SU-DHL-6 (cell line): Measurements from ENCODE around the gene TMEM88.
A peak's percentile ranks its signal among the peaks of the same experiment; 100 is the strongest.

ENCODE experiments used
- H2AFZ ChIP-seq: fragments of 200-600 bp; sonication (generic); 2 replicates; pipeline ENCODE4 v1.6.1; 2014; ENCODE audit warnings: low read depth, mild to moderate bottlenecking, moderate library complexity, mixed read lengths, antibody characterized with exemption, low read length; ENCODE audit not compliant: severe bottlenecking
- H3F3A ChIP-seq: fragments of 200-600 bp; shearing (Covaris generic); 2 replicates; pipeline ENCODE4 v1.6.0; 2016; ENCODE audit warnings: antibody characterized with exemption, mild to moderate bottlenecking; ENCODE audit not compliant: insufficient read depth
- H3K27ac ChIP-seq: fragments of 200-600 bp; sonication (generic); 2 replicates; pipeline ENCODE4 v1.5.1; 2016; ENCODE audit warnings: low read depth, mild to moderate bottlenecking, low read length, moderate library complexity, mixed read lengths
- H3K27me3 ChIP-seq: fragments of 200-600 bp; sonication (generic), shearing (Covaris generic); 2 replicates; pipeline ENCODE4 v1.6.0; 2014; ENCODE audit warnings: mild to moderate bottlenecking, low read length
- H3K36me3 ChIP-seq: fragments of 200-600 bp; sonication (generic); 2 replicates; pipeline ENCODE4 v1.6.1; 2014; ENCODE audit warnings: mild to moderate bottlenecking, low read length, mixed read lengths
- H3K4me2 ChIP-seq: fragments of 300-600, 200-600 bp; shearing (Covaris generic), sonication (generic); 2 replicates; pipeline ENCODE4 v1.6.0; 2014; ENCODE audit warnings: low read length, low read depth, mild to moderate bottlenecking; ENCODE audit not compliant: poor library complexity, severe bottlenecking
- H3K4me3 ChIP-seq: fragments of 200-600 bp; sonication (generic); 2 replicates; pipeline ENCODE4 v1.5.1; 2014; ENCODE audit warnings: antibody characterized with exemption, low read length, mild to moderate bottlenecking, mixed read lengths; ENCODE audit not compliant: insufficient read depth, poor library complexity, severe bottlenecking
- H3K79me2 ChIP-seq: fragments of 200-600 bp; sonication (generic); 2 replicates; pipeline ENCODE4 v1.6.1; 2014; ENCODE audit warnings: mild to moderate bottlenecking, low read length, moderate library complexity; ENCODE audit not compliant: insufficient read depth
- H3K9ac ChIP-seq: fragments of 200-600 bp; sonication (generic); 2 replicates; pipeline ENCODE4 v1.7.0; 2014; ENCODE audit warnings: mild to moderate bottlenecking, low read length
- H3K9me2 ChIP-seq: fragments of 200-600 bp; sonication (generic); replicated peaks from 2 replicates; pipeline ENCODE4 v1.6.1; 2014; ENCODE audit warnings: low read length; ENCODE audit not compliant: insufficient read depth
- H3K9me3 ChIP-seq: fragments of 200-600 bp; sonication (generic); 2 replicates; pipeline ENCODE4 v1.6.1; 2014; ENCODE audit warnings: low read length, mixed read lengths; ENCODE audit not compliant: insufficient read depth
- H4K20me1 ChIP-seq: fragments of 200-600 bp; sonication (generic); 2 replicates; pipeline ENCODE4 v1.6.1; 2014; ENCODE audit warnings: low read depth, mild to moderate bottlenecking, antibody characterized with exemption, low read length, moderate library complexity, mixed read lengths
- CTCF ChIP-seq: fragments of 200-600 bp; sonication (generic); IDR thresholded peaks from one replicate; pipeline ENCODE4 v1.5.1; 2017; ENCODE audit warnings: antibody characterized with exemption, mild to moderate bottlenecking, low read length, moderate library complexity; ENCODE audit not compliant: insufficient read depth, poor library complexity, severe bottlenecking
- EZH2phosphoT487 ChIP-seq: fragments of 200-600 bp; sonication (generic), shearing (Covaris generic); conservative IDR thresholded peaks from 2 replicates; pipeline ENCODE4 v1.6.1; 2018; ENCODE audit warnings: mild to moderate bottlenecking, antibody characterized with exemption, low read length, moderate library complexity, mixed read lengths

Gene TMEM88

GRCh38 chr17:7845359-7846062, 9.4 kb upstream of the TMEM88 start:
- Histone ChIP-seq H3K9ac (peak overlapping the region; percentile 80), H3K27me3 (no peaks in the 10 kb centered on the region), H3K4me2 (peak overlapping the region; percentile 92), H3K9me2 (no peaks in the 10 kb centered on the region), H3K27ac (peak overlapping the region; percentile 22), H3K79me2 (peaks cover 17% of the 10 kb centered on the region; the same call in 1 of the 2 replicates), H4K20me1 (no peaks in the 10 kb centered on the region), H3K4me3 (peak overlapping the region; percentile 76), H3K36me3 (no peaks in the 10 kb centered on the region), H3F3A (peaks cover 32% of the 10 kb centered on the region), H2AFZ (no peak overlapping the region), H3K9me3 (no peaks in the 10 kb centered on the region)
- TF ChIP-seq EZH2phosphoT487 (no peak), CTCF (no peak)

DNA sequence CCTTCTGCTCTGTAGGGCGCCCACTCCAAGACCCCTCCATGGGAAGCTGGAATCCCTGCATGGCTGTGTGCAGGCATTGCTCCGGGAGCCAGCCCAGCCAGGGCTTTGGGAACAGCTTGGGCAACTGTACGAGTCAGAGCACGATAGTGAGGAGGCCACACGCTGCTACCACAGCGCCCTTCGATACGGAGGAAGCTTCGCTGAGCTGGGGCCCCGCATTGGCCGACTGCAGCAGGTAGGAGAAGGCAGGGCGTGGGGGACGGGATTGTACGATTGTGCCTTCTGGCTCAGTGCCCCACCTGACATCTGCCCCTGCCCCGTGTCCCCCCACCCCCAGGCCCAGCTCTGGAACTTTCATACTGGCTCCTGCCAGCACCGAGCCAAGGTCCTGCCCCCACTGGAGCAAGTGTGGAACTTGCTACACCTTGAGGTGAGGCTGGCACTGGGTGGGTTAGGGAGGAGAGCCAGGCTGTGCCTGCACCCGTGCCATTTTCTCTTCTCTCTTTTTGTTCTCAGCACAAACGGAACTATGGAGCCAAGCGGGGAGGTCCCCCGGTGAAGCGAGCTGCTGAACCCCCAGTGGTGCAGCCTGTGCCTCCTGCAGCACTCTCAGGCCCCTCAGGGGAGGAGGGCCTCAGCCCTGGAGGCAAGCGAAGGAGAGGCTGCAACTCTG, 8.7 kb upstream of the TMEM88 start:
- H3F3A ChIP-seq: peaks cover 28% of the 10 kb centered on the region
- TF ChIP-seq CTCF (no peak), EZH2phosphoT487 (no peak)
- H2AFZ ChIP-seq: no peak overlapping the region
- no peaks in the 10 kb centered on the region for H3K36me3 ChIP-seq
- H3K9me2 ChIP-seq: no peaks in the 10 kb centered on the region
- peaks cover 17% of the 10 kb centered on the region; the same call in 1 of the 2 replicates for H3K79me2 ChIP-seq
- H3K27ac ChIP-seq: no peak overlapping the region
- H3K9ac ChIP-seq: no peak overlapping the region
- no peaks in the 10 kb centered on the region for H3K27me3 ChIP-seq
- H3K4me3 ChIP-seq: no peak overlapping the region
- no peaks in the 10 kb centered on the region for H4K20me1 ChIP-seq
- no peaks in the 10 kb centered on the region for H3K9me3 ChIP-seq
- no peak overlapping the region for H3K4me2 ChIP-seq

DNA sequence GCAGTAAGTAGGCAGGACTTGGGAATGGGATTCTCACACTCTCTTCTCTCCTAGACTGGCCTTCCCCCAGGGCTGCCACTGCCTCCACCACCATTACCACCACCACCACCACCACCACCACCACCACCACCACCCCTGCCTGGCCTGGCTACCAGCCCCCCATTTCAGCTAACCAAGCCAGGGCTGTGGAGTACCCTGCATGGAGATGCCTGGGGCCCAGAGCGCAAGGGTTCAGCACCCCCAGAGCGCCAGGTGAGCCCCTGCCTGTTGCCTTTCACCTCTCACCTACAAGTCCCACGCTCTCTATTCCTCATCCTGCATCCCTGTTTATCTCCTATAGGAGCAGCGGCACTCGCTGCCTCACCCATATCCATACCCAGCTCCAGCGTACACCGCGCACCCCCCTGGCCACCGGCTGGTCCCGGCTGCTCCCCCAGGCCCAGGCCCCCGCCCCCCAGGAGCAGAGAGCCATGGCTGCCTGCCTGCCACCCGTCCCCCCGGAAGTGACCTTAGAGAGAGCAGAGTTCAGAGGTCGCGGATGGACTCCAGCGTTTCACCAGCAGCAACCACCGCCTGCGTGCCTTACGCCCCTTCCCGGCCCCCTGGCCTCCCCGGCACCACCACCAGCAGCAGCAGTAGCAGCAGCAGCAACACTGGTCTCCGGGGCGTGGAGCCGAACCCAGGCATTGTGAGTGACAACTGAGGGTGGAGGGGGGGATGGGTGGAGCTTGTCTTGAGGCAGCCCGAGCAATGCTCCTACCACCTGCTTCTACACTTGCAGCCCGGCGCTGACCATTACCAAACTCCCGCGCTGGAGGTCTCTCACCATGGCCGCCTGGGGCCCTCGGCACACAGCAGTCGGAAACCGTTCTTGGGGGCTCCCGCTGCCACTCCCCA, 7.9 kb upstream of the TMEM88 start:
- no peak overlapping the region for H3K4me2 ChIP-seq
- H3K9me2 ChIP-seq: no peaks in the 10 kb centered on the region
- no peaks in the 10 kb centered on the region for H4K20me1 ChIP-seq
- no peak overlapping the region for H2AFZ ChIP-seq
- H3K36me3 ChIP-seq: no peaks in the 10 kb centered on the region
- no peak for TF ChIP-seq CTCF
- H3K9me3 ChIP-seq: no peaks in the 10 kb centered on the region
- no peak overlapping the region for H3K27ac ChIP-seq
- peaks cover 17% of the 10 kb centered on the region; the same call in 1 of the 2 replicates for H3K79me2 ChIP-seq
- H3K9ac ChIP-seq: no peak overlapping the region
- H3K4me3 ChIP-seq: no peak overlapping the region
- peaks cover 25% of the 10 kb centered on the region for H3F3A ChIP-seq
- H3K27me3 ChIP-seq: no peaks in the 10 kb centered on the region
